GM12801 (cell line): ENCODE data around the gene PPIE.

Experiments used
- CTCF ChIP-seq: IDR thresholded peaks from one replicate; pipeline ENCODE4 v1.5.1; 2011; ENCODE audit warnings: control low read depth; ENCODE audit not compliant: insufficient read length; ENCODE audit errors: extremely low read depth

Gene PPIE

GRCh38 chr1:39738622-39739366 is at the start of gene PPIE:
Gene PPIE (plus strand): TSS chr1:39738882. CDS start chr1:39738901, 19 bp downstream.
- no peak for TF ChIP-seq CTCF

- TF ChIP-seq CTCF: no peak
These were observed 49.5 kb upstream of the PPIE start for GRCh38 chr1:39689214-39689613.

- TF ChIP-seq CTCF: no peak
These were observed 49.0 kb upstream of the PPIE start for GRCh38 chr1:39689635-39690034.

- no peak for TF ChIP-seq CTCF
These were observed 48.5 kb upstream of the PPIE start for GRCh38 chr1:39690225-39690624.

GRCh38 chr1:39690794-39691382 is 47.8 kb upstream of the PPIE start:
- TF ChIP-seq CTCF: no peak

- TF ChIP-seq CTCF: no peak
These were observed 47.1 kb upstream of the PPIE start, which contains the start of gene HPCAL4 for GRCh38 chr1:39691383-39692151. Gene HPCAL4 (minus strand): TSS chr1:39691433. CDS start chr1:39684603, 6,830 bp downstream.

GRCh38 chr1:39692152-39693074 is 46.3 kb upstream of the PPIE start:
- TF ChIP-seq CTCF: no peak
